Measurements from ENCODE around the gene CAPN5.

CAPN5 gene

GRCh38 chr11:77073328-77074001 lies 6.7 kb downstream of the CAPN5 start:
- peak; percentile 98 for ATAC-seq
- TF ChIP-seq CSRNP3 (CRISPR knock-in tag; IDR thresholded peaks at IDR 0.05) (no peak), ZFP3 (CRISPR knock-in tag; IDR thresholded peaks at IDR 0.05) (no peak), BACH2 (CRISPR knock-in tag; IDR thresholded peaks at IDR 0.05; ENCODE audit: borderline replicate concordance) (no peak), ZNF70 (CRISPR knock-in tag; IDR thresholded peaks at IDR 0.05) (0 out of 2 replicates have a peak, but pooled peaks have one; percentile 16), ZNF8 (CRISPR knock-in tag; IDR thresholded peaks at IDR 0.05) (no peak; the same call in 1 of the 2 replicates), ZNF565 (CRISPR knock-in tag; conservative IDR thresholded peaks at IDR 0.05; ENCODE audit: low read depth) (0 out of 2 replicates have a peak, but pooled peaks have one; percentile 16), ZC3H10 (CRISPR knock-in tag; IDR thresholded peaks at IDR 0.05) (no peak), OSR1 (CRISPR knock-in tag; IDR thresholded peaks at IDR 0.05) (no peak), TSHZ2 (CRISPR knock-in tag; IDR thresholded peaks at IDR 0.05) (0 out of 2 replicates have a peak, but pooled peaks have one; percentile 47), ISL1 (CRISPR knock-in tag; IDR thresholded peaks at IDR 0.05) (no peak), CREB5 (CRISPR knock-in tag; IDR thresholded peaks at IDR 0.05; ENCODE audit: low read depth) (0 out of 2 replicates have a peak, but pooled peaks have one; percentile 3), TCF4 (CRISPR knock-in tag; IDR thresholded peaks at IDR 0.05; ENCODE audit: borderline replicate concordance) (peak; percentile 65; the same call in 1 of the 2 replicates), PPARA (CRISPR knock-in tag; IDR thresholded peaks at IDR 0.05; ENCODE audit: borderline replicate concordance) (no peak), ARNTL (CRISPR knock-in tag; IDR thresholded peaks at IDR 0.05; ENCODE audit: borderline replicate concordance, low read depth) (no peak), PATZ1 (CRISPR knock-in tag; IDR thresholded peaks at IDR 0.05; ENCODE audit: borderline replicate concordance) (no peak)

- peak; percentile 12; the same call in 2 of the 3 replicates for ATAC-seq
- TF ChIP-seq TCF4 (CRISPR knock-in tag; IDR thresholded peaks at IDR 0.05; ENCODE audit: borderline replicate concordance) (no peak), TSHZ2 (CRISPR knock-in tag; IDR thresholded peaks at IDR 0.05) (no peak), PPARA (CRISPR knock-in tag; IDR thresholded peaks at IDR 0.05; ENCODE audit: borderline replicate concordance) (no peak), ZFP30 (CRISPR knock-in tag; IDR thresholded peaks at IDR 0.05) (no peak)
Measured at GRCh38 chr11:77074205-77074604, 7.4 kb downstream of the CAPN5 start.

- no peak for TF ChIP-seq PATZ1 (CRISPR knock-in tag; IDR thresholded peaks at IDR 0.05; ENCODE audit: borderline replicate concordance)
- no peak for TF ChIP-seq TCF4 (CRISPR knock-in tag; IDR thresholded peaks at IDR 0.05; ENCODE audit: borderline replicate concordance)
- no peak for TF ChIP-seq BACH2 (CRISPR knock-in tag; IDR thresholded peaks at IDR 0.05; ENCODE audit: borderline replicate concordance)
- TF ChIP-seq OSR1 (CRISPR knock-in tag; IDR thresholded peaks at IDR 0.05), result no peak
- TF ChIP-seq CREB5 (CRISPR knock-in tag; IDR thresholded peaks at IDR 0.05; ENCODE audit: low read depth), result no peak
- ATAC-seq, result no peak
Measured at GRCh38 chr11:77074626-77075221, 8.0 kb downstream of the CAPN5 start.

All from SK-N-SH treated with all-trans-retinoic acid at 6 μM for 48 hours (cell line).